PC-3 (cell line): Measurements from ENCODE around the gene SLITRK4. TPM values are rescaled to one million over a fixed set of nuclear protein-coding genes. Genes with fewer than 3 reads are reported as not detected.

Experiments
- ATAC-seq: fragments of 200-7000 bp; cut with Tn5 transposase; 2 replicates; pipeline ENCODE4 v1.9.1; 2020; ENCODE audit warnings: mild to moderate bottlenecking, moderate library complexity
- BruUV-seq: library from RNA; stranded (reverse); fragments of 400-500 nt; replicated peaks from 2 replicates; lab custom pipeline; 2021; lab: Mats Ljungman, UMichigan
- CTCF ChIA-PET: fragments of 300-600 bp; sonication (Branson Sonifier 250); formaldehyde crosslinking; loops from one replicate; lab custom pipeline; 2022; ENCODE audit warnings: antibody characterized with exemption; lab: Charles Lee
- POLR2A ChIA-PET: fragments of 300-600 bp; sonication (Branson Sonifier 250); formaldehyde crosslinking; loops from one replicate; lab custom pipeline; 2022; ENCODE audit warnings: antibody characterized with exemption; ENCODE audit not compliant: unreplicated experiment; lab: Charles Lee
- DNase-seq: peaks from one replicate; pipeline ENCODE4 v3.0.0-alpha.2; 2015
- H2AFZ ChIP-seq: fragments of 300-600 bp; sonication (generic); 2 replicates; pipeline ENCODE4 v1.6.0; 2016; ENCODE audit warnings: antibody characterized with exemption, low read length
- H3F3A ChIP-seq: fragments of 300-600 bp; sonication (generic); one replicate; pipeline ENCODE4 v1.6.0; 2017; ENCODE audit warnings: antibody characterized with exemption, low read length, control low read depth, mild to moderate bottlenecking; ENCODE audit not compliant: unreplicated experiment
- H3K27ac ChIP-seq: fragments of 300-600 bp; sonication (generic); 2 replicates; pipeline ENCODE4 v1.5.1; 2016; ENCODE audit warnings: mild to moderate bottlenecking, low read length
- H3K27me3 ChIP-seq: fragments of 300-600 bp; sonication (generic); 2 replicates; pipeline ENCODE4 v1.6.1; 2016; ENCODE audit warnings: low read length, mixed read lengths
- H3K36me3 ChIP-seq: fragments of 300-600 bp; sonication (generic); 2 replicates; pipeline ENCODE4 v1.6.1; 2016; ENCODE audit warnings: low read depth, mixed run types, low read length, mixed read lengths
- H3K4me1 ChIP-seq: fragments of 300-600 bp; sonication (generic); 2 replicates; pipeline ENCODE4 v1.5.1; 2016; ENCODE audit warnings: low read length; ENCODE audit not compliant: insufficient read depth
- H3K4me2 ChIP-seq: fragments of 300-600 bp; sonication (generic); 2 replicates; pipeline ENCODE4 v1.6.0; 2016; ENCODE audit warnings: low read length
- H3K4me3 ChIP-seq: fragments of 300-600 bp; sonication (generic); 2 replicates; pipeline ENCODE4 v1.5.1; 2016; ENCODE audit warnings: mild to moderate bottlenecking, low read length, mixed read lengths
- H3K79me2 ChIP-seq: fragments of 300-600 bp; sonication (generic); 2 replicates; pipeline ENCODE4 v1.6.1; 2017; ENCODE audit warnings: low read length, mixed read lengths
- H3K9ac ChIP-seq: fragments of 300-600 bp; sonication (generic); 2 replicates; pipeline ENCODE4 v1.6.0; 2016; ENCODE audit warnings: mild to moderate bottlenecking, low read length
- H3K9me2 ChIP-seq: fragments of 300-600 bp; sonication (generic); replicated peaks from 2 replicates; pipeline ENCODE4 v1.6.1; 2016; ENCODE audit warnings: mixed run types, low read length, mixed read lengths
- H3K9me3 ChIP-seq: fragments of 300-600 bp; sonication (generic); 2 replicates; pipeline ENCODE4 v1.6.1; 2016; ENCODE audit warnings: low read length, mixed read lengths
- H4K20me1 ChIP-seq: fragments of 300-600 bp; sonication (generic); 2 replicates; pipeline ENCODE4 v1.6.1; 2016; ENCODE audit warnings: low read length, mixed read lengths
- CTCF ChIP-seq: fragments of 300-600 bp; sonication (generic); conservative IDR thresholded peaks from 2 replicates; pipeline ENCODE4 v1.5.1; 2017; ENCODE audit warnings: antibody characterized with exemption, low read depth, mild to moderate bottlenecking, low read length
- EZH2 ChIP-seq: fragments of 300-600 bp; sonication (generic); IDR thresholded peaks from one replicate; pipeline ENCODE4 v1.6.1; 2017; ENCODE audit warnings: antibody characterized with exemption, mild to moderate bottlenecking, low read length; ENCODE audit not compliant: unreplicated experiment
- EZH2phosphoT487 ChIP-seq: fragments of 300-600 bp; sonication (generic); IDR thresholded peaks from 2 replicates; pipeline ENCODE4 v1.6.1; 2018; ENCODE audit warnings: mild to moderate bottlenecking, antibody characterized with exemption, low read length, borderline replicate concordance
- intact Hi-C: fragments of 100-400 bp; cut with micrococcal nuclease; formaldehyde crosslinking; loops from 2 replicates; pipeline ENCODE4 v1.9.0; 2023
- total RNA-seq: library from RNA; depleted of rRNA; stranded (reverse); fragments of >200 nt; gene quantifications from 2 replicates; pipeline ENCODE4 v1.2.3, GENCODE V29; 2014

SLITRK4 gene
- total RNA-seq, 1 experiment from 2014 or later: 2.3 TPM

DNA sequence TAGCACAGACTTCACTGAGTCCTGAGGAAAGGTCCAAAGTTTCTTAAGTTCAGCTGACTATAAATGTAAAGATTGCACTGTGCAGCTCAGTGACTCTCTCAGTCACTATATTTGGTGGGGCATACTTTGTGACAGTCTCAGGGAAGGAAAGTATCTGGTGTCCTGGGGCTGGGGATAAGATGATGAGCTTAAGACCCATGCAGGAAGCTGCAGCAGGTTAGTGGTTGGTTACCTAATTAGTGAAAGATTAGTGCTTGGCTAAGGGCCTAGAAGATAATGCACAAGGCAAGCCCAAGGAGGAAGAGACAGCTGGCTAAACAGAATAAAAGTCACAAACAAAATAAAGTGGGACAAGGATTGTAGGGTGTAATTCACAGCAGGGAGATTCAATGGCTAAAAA lies 25.4 kb upstream of the SLITRK4 start:
- Histone ChIP-seq H3K36me3 (no peaks in the 10 kb centered on the region), H3F3A (no peaks in the 10 kb centered on the region), H3K4me3 (no peak overlapping the region), H3K9ac (no peak overlapping the region), H3K27me3 (no peaks in the 10 kb centered on the region), H4K20me1 (no peaks in the 10 kb centered on the region), H3K9me2 (no peaks in the 10 kb centered on the region), H3K79me2 (no peaks in the 10 kb centered on the region), H3K27ac (no peak overlapping the region), H3K4me2 (no peak overlapping the region), H3K4me1 (no peaks in the 10 kb centered on the region), H2AFZ (no peak overlapping the region), H3K9me3 (no peaks in the 10 kb centered on the region)
- POLR2A ChIA-PET: no interaction called here
- TF ChIP-seq EZH2 (no peak), CTCF (no peak), EZH2phosphoT487 (no peak)
- BruUV-seq: no TSS peak
- no peak for ATAC-seq
- CTCF ChIA-PET: no interaction called here
- no peak for DNase-seq
- intact Hi-C loops: loop anchor here (5.0 to 10.0 kb wide), 2 partner anchors 226 to 736 kb away; no protein-coding TSS in a partner anchor

DNA sequence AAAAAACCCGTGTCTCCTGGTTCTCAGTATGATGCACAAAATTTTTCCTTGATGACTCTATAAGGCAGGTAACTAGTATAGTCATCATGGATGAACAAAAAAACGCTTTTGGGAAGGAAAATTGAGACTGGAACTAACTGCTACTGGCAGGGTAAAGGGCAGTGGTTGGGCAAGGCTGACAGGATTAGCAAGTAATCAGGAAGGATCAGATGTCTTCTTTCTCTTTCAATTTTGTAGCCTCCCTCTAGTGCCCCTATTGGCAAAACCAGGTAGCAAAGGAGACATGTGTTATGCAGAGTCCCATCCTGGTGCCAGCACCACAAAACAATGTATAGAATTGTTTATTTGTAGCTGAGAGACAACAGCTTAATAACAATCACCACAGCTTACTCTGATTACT lies 12.8 kb upstream of the SLITRK4 start:
- H3K9ac ChIP-seq: no peak overlapping the region
- no peak overlapping the region for H3K4me3 ChIP-seq
- H3K4me1 ChIP-seq: peaks cover 16% of the 10 kb centered on the region
- ChIA-PET CTCF (no interaction called here), POLR2A (no interaction called here)
- no peaks in the 10 kb centered on the region for H4K20me1 ChIP-seq
- DNase-seq (peak; percentile 73), ATAC-seq (peak; percentile 50)
- H3K4me2 ChIP-seq: peak overlapping the region; percentile 39
- H3K27ac ChIP-seq: peak overlapping the region; percentile 36
- no peaks in the 10 kb centered on the region for H3K79me2 ChIP-seq
- no peaks in the 10 kb centered on the region for H3K9me3 ChIP-seq
- H3K9me2 ChIP-seq: no peaks in the 10 kb centered on the region
- H3F3A ChIP-seq: no peaks in the 10 kb centered on the region
- BruUV-seq: no TSS peak
- no peaks in the 10 kb centered on the region for H3K36me3 ChIP-seq
- intact Hi-C loops: no loop called here
- peak overlapping the region; percentile 23; the same call in 1 of the 2 replicates for H2AFZ ChIP-seq
- H3K27me3 ChIP-seq: no peaks in the 10 kb centered on the region
- TF ChIP-seq EZH2phosphoT487 (no peak), EZH2 (no peak), CTCF (peak; percentile 54)

- Histone ChIP-seq H3K36me3 (no peaks in the 10 kb centered on the region), H3K4me2 (0 out of 2 replicates have a peak overlapping the region, but pooled peaks have one; percentile 24), H3F3A (no peaks in the 10 kb centered on the region), H3K79me2 (no peaks in the 10 kb centered on the region), H3K4me3 (no peak overlapping the region), H2AFZ (no peak overlapping the region), H3K27me3 (no peaks in the 10 kb centered on the region), H3K9me2 (no peaks in the 10 kb centered on the region), H3K9ac (no peak overlapping the region), H3K9me3 (no peaks in the 10 kb centered on the region), H3K4me1 (peaks cover 5% of the 10 kb centered on the region), H4K20me1 (no peaks in the 10 kb centered on the region), H3K27ac (peak overlapping the region; percentile 36)
- ChIA-PET CTCF (no interaction called here), POLR2A (no interaction called here)
- ATAC-seq: peak; percentile 57
- TF ChIP-seq EZH2phosphoT487 (no peak), EZH2 (no peak), CTCF (no peak)
- no TSS peak for BruUV-seq
- peak; percentile 78 for DNase-seq
- intact Hi-C loops: no loop called here
These were observed 6.5 kb upstream of the SLITRK4 start for GRCh38 chrX:143642426-143642825.
